H9 (cell line): Measurements from ENCODE around the gene AP2A1. TPM values are rescaled to one million over a fixed set of nuclear protein-coding genes. Genes with fewer than 3 reads are reported as not detected.
A peak's percentile ranks its signal among the peaks of the same experiment; 100 is the strongest.

Experiments
- DNase-seq: peaks from one replicate; pipeline ENCODE4 v3.0.0-alpha.2; 2017
- H2AFZ ChIP-seq: one replicate; pipeline ENCODE4 v1.6.1; 2013; ENCODE audit warnings: mild to moderate bottlenecking, low read length, control low read depth, moderate library complexity
- H2AK5ac ChIP-seq: 2 replicates; pipeline ENCODE4 v1.6.1; 2013; ENCODE audit warnings: low read length, control low read depth, mixed read lengths; ENCODE audit not compliant: insufficient read length
- H2BK120ac ChIP-seq: one replicate; pipeline ENCODE4 v1.6.1; 2013; ENCODE audit warnings: low read depth, mild to moderate bottlenecking, low read length, control low read depth, inconsistent platforms; ENCODE audit not compliant: poor library complexity, severe bottlenecking
- H2BK12ac ChIP-seq: 2 replicates; pipeline ENCODE4 v1.6.1; 2013; ENCODE audit warnings: low read length, control low read depth, mixed read lengths, low read depth; ENCODE audit not compliant: insufficient read length
- H2BK15ac ChIP-seq: 2 replicates; pipeline ENCODE4 v1.6.1; 2013; ENCODE audit warnings: low read depth, low read length, control low read depth
- H2BK20ac ChIP-seq: one replicate; pipeline ENCODE4 v1.6.1; 2013; ENCODE audit warnings: low read depth, mild to moderate bottlenecking, low read length, control low read depth, inconsistent platforms; ENCODE audit not compliant: poor library complexity, severe bottlenecking
- H2BK5ac ChIP-seq: 2 replicates; pipeline ENCODE4 v1.6.1; 2013; ENCODE audit warnings: low read length, control low read depth, mixed read lengths; ENCODE audit not compliant: insufficient read length
- H3K14ac ChIP-seq: 2 replicates; pipeline ENCODE4 v1.6.1; 2013; ENCODE audit warnings: low read length, control low read depth; ENCODE audit not compliant: insufficient read depth
- H3K18ac ChIP-seq: 2 replicates; pipeline ENCODE4 v1.6.1; 2013; ENCODE audit warnings: low read depth, mild to moderate bottlenecking, mixed read lengths, low read length, control low read depth; ENCODE audit not compliant: insufficient read length
- H3K23ac ChIP-seq: 2 replicates; pipeline ENCODE4 v1.6.1; 2013; ENCODE audit warnings: low read length, control low read depth, mixed read lengths, low read depth; ENCODE audit not compliant: insufficient read length
- H3K23me2 ChIP-seq: 2 replicates; pipeline ENCODE4 v1.6.1; 2013; ENCODE audit warnings: low read depth, mild to moderate bottlenecking, mixed read lengths, low read length, control low read depth; ENCODE audit not compliant: insufficient read length, poor library complexity, severe bottlenecking
- H3K27ac ChIP-seq: 2 replicates; pipeline ENCODE4 v1.5.1; 2013; ENCODE audit warnings: low read length, control low read depth, mixed read lengths, low read depth; ENCODE audit not compliant: insufficient read length
- H3K27me3 ChIP-seq: 2 replicates; pipeline ENCODE4 v1.6.1; 2013; ENCODE audit warnings: low read length, control low read depth, inconsistent platforms; ENCODE audit not compliant: insufficient read depth
- H3K4ac ChIP-seq: 2 replicates; pipeline ENCODE4 v1.6.1; 2013; ENCODE audit warnings: low read depth, mild to moderate bottlenecking, control low read depth, inconsistent platforms, low read length, moderate library complexity
- H3K4me1 ChIP-seq: 2 replicates; pipeline ENCODE4 v1.6.1; 2013; ENCODE audit warnings: low read length, control low read depth, inconsistent platforms; ENCODE audit not compliant: insufficient read depth
- H3K4me2 ChIP-seq: 2 replicates; pipeline ENCODE4 v1.6.1; 2013; ENCODE audit warnings: low read length, control low read depth, mixed read lengths; ENCODE audit not compliant: insufficient read length, insufficient read depth
- H3K56ac ChIP-seq: 2 replicates; pipeline ENCODE4 v1.6.1; 2013; ENCODE audit warnings: low read depth, mild to moderate bottlenecking, mixed read lengths, low read length, control low read depth; ENCODE audit not compliant: insufficient read length
- H3K79me1 ChIP-seq: 2 replicates; pipeline ENCODE4 v1.6.1; 2013; ENCODE audit warnings: low read depth, mild to moderate bottlenecking, moderate library complexity, low read length, control low read depth, inconsistent platforms; ENCODE audit not compliant: insufficient read depth, poor library complexity, severe bottlenecking
- H3K79me2 ChIP-seq: 2 replicates; pipeline ENCODE4 v1.6.1; 2013; ENCODE audit warnings: low read length, control low read depth, inconsistent platforms; ENCODE audit not compliant: insufficient read depth
- H3K9ac ChIP-seq: 2 replicates; pipeline ENCODE4 v1.6.1; 2013; ENCODE audit warnings: low read length, control low read depth, mixed read lengths; ENCODE audit not compliant: insufficient read length; ENCODE audit errors: extremely low read depth
- H3K9me3 ChIP-seq: one replicate; pipeline ENCODE4 v1.6.1; 2013; ENCODE audit warnings: low read depth, low read length, inconsistent platforms; ENCODE audit not compliant: control insufficient read depth
- H3T11ph ChIP-seq: one replicate; pipeline ENCODE4 v1.6.1; 2013; ENCODE audit warnings: mild to moderate bottlenecking, low read length, control low read depth, inconsistent platforms
- H4K20me1 ChIP-seq: one replicate; pipeline ENCODE4 v1.6.1; 2013; ENCODE audit not compliant: control insufficient read depth, insufficient read length, insufficient read depth
- H4K5ac ChIP-seq: 2 replicates; pipeline ENCODE4 v1.6.1; 2013; ENCODE audit warnings: low read depth, mild to moderate bottlenecking, mixed read lengths, low read length, control low read depth; ENCODE audit not compliant: insufficient read length
- H4K8ac ChIP-seq: replicated peaks from 2 replicates; pipeline ENCODE4 v1.6.1; 2013; ENCODE audit warnings: low read length, control low read depth, mixed read lengths, low read depth; ENCODE audit not compliant: insufficient read length
- H4K91ac ChIP-seq: 2 replicates; pipeline ENCODE4 v1.6.1; 2013; ENCODE audit warnings: low read depth, mild to moderate bottlenecking, moderate library complexity, mixed read lengths, low read length, control low read depth; ENCODE audit not compliant: insufficient read length
- H3K27ac Mint-ChIP-seq, 3 experiments: 2 replicates in 2 of 3; 3 replicates in 1 of 3; pipeline ENCODE4 v1.8.0; 2020 to 2021; ENCODE audit warnings: mixed read lengths in 3 of 3, mild to moderate bottlenecking in 1 of 3, moderate library complexity in 1 of 3
- H3K27me3 Mint-ChIP-seq: 2 replicates; pipeline ENCODE4 v1.8.0; 2021; ENCODE audit warnings: low read depth, mild to moderate bottlenecking, moderate library complexity, mixed read lengths
- H3K36me3 Mint-ChIP-seq, 3 experiments: 2 replicates in 2 of 3; 3 replicates in 1 of 3; pipeline ENCODE4 v1.8.0; 2020 to 2021; ENCODE audit warnings: low read depth in 3 of 3, mixed read lengths in 3 of 3; ENCODE audit not compliant: insufficient read depth in 1 of 3
- H3K4me1 Mint-ChIP-seq, 2 experiments: 2 replicates each; pipeline ENCODE4 v1.8.0; 2020; ENCODE audit warnings: mixed read lengths in 2 of 2
- H3K4me3 Mint-ChIP-seq, 2 experiments: 2 replicates in 1 of 2; 3 replicates in 1 of 2; pipeline ENCODE4 v1.8.0; 2020 to 2021; ENCODE audit warnings: mild to moderate bottlenecking in 2 of 2, mixed read lengths in 2 of 2, moderate library complexity in 1 of 2
- H3K9me3 Mint-ChIP-seq, 2 experiments: 2 replicates in 1 of 2; 3 replicates in 1 of 2; pipeline ENCODE4 v1.8.0; 2020; ENCODE audit warnings: mild to moderate bottlenecking in 2 of 2, mixed read lengths in 2 of 2, moderate library complexity in 1 of 2
- CTCF ChIP-seq: fragments of 200-600 bp; sonication (generic); conservative IDR thresholded peaks from 3 replicates; pipeline ENCODE4 v1.8.0; 2021; ENCODE audit warnings: antibody characterized with exemption, mild to moderate bottlenecking
- WGBS: extraction: QIAGEN DNeasy Blood & Tissue Kit; methylation state at CpG from one replicate; pipeline ENCODE4 v1.1.7; 2013; ENCODE audit warnings: missing lambda C conversion rate, low lambda C conversion rate, mixed read lengths; ENCODE audit not compliant: insufficient read length; ENCODE audit errors: extremely low coverage; 5-methylcytosine and 5-hydroxymethylcytosine counted together
- total RNA-seq: library from RNA; stranded (reverse); gene quantifications from 2 replicates; pipeline ENCODE4 v1.2.1, GENCODE V29; 2021

Gene AP2A1
- total RNA-seq, 1 experiment from 2014 or later = 108 TPM

DNA sequence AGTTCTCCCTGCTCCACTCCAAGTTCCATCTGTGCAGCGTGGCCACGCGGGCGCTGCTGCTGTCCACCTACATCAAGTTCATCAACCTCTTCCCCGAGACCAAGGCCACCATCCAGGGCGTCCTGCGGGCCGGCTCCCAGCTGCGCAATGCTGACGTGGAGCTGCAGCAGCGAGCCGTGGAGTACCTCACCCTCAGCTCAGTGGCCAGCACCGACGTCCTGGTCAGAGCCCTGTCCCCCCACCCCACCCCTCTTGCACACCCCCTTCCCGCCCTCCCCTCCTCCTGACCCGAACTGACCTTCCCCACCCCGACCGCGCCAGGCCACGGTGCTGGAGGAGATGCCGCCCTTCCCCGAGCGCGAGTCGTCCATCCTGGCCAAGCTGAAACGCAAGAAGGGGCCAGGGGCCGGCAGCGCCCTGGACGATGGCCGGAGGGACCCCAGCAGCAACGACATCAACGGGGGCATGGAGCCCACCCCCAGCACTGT, 34.6 kb downstream of the AP2A1 start:
- Histone ChIP-seq H3T11ph (no peak overlapping the region), H2BK120ac (no peak overlapping the region), H4K91ac (no peak overlapping the region), H3K9ac (no peak overlapping the region), H4K20me1 (peaks cover 2% of the 10 kb centered on the region), H3K27ac (no peak overlapping the region), H3K56ac (no peak overlapping the region), H3K4me2 (no peak overlapping the region), H2BK5ac (no peak overlapping the region), H2BK15ac (no peak overlapping the region), H3K14ac (no peak overlapping the region), H2AK5ac (no peak overlapping the region), H2BK20ac (no peak overlapping the region), H3K23me2 (no peaks in the 10 kb centered on the region), H4K5ac (no peak overlapping the region), H2AFZ (no peak overlapping the region), H3K79me2 (no peaks in the 10 kb centered on the region), H2BK12ac (no peak overlapping the region), H4K8ac (no peak overlapping the region), H3K4ac (no peak overlapping the region), H3K27me3 (no peaks in the 10 kb centered on the region), H3K9me3 (no peaks in the 10 kb centered on the region), H3K4me1 (no peaks in the 10 kb centered on the region), H3K18ac (no peak overlapping the region), H3K23ac (no peak overlapping the region), H3K79me1 (no peaks in the 10 kb centered on the region)
- Mint-ChIP-seq H3K36me3 (peaks cover 27 to 59% (median 48%) of the 10 kb centered on the region in 3 experiments; a peak in 6 of 7 replicates), H3K4me1 (peaks cover 5 to 28% of the 10 kb centered on the region in 2 experiments), H3K9me3 (no peaks in the 10 kb centered on the region; a peak in 1 of 5 replicates), H3K27me3 (no peaks in the 10 kb centered on the region), H3K27ac (peak overlapping the region in 1 of 3 experiments; percentile 24; a peak in 1 of 7 replicates), H3K4me3 (no peak overlapping the region)
- no peak for DNase-seq
- TF ChIP-seq CTCF = no peak
- no CpG with 5 or more reads among the region's 32 CpGs for WGBS
